K562 (cell line): ENCODE measurements around the gene LECT2.

Experiments used
- E2F3 ChIP-seq: fragments of 250-450 bp; sonication (Bioruptor Pico); IDR thresholded peaks from 2 replicates; pipeline ENCODE4 v1.4.0; 2020; ENCODE audit warnings: mild to moderate bottlenecking
- POLR2AphosphoS5 ChIP-seq: IDR thresholded peaks from 2 replicates; pipeline ENCODE4 v1.6.1; 2011; ENCODE audit warnings: mild to moderate bottlenecking, low read depth, low read length, moderate library complexity; ENCODE audit not compliant: control insufficient read depth, insufficient read depth
- RAD21 ChIP-seq, 2 experiments: fragments of 250-450 bp in 1 of 2; fragments of 450-650 bp in 1 of 2; sonication (Bioruptor Pico) in 1 of 2; formaldehyde crosslinking in 1 of 2; IDR thresholded peaks in 1 of 2; conservative IDR thresholded peaks in 1 of 2; 2 replicates each; pipeline versions ENCODE4 v1.4.0 to v1.8.0; 2020 to 2022; ENCODE audit warnings: mild to moderate bottlenecking in 2 of 2, moderate library complexity in 1 of 2
- RBM39 ChIP-seq: fragments of 200-400 bp; formaldehyde crosslinking; optimal IDR thresholded peaks from 2 replicates; pipeline ENCODE3; 2018; ENCODE audit warnings: low read depth, low read length
- REST ChIP-seq, 2 experiments: fragments of 450-650 bp; formaldehyde crosslinking in 1 of 2; IDR thresholded peaks; 2 replicates each; pipeline versions ENCODE4 v1.4.0 to v1.6.1; 2014 to 2020; ENCODE audit warnings: mild to moderate bottlenecking in 2 of 2, borderline replicate concordance in 1 of 2, low read depth in 1 of 2
- ZBTB7A ChIP-seq: IDR thresholded peaks from 2 replicates; pipeline ENCODE4 v1.6.1; 2011; ENCODE audit warnings: low read depth, mild to moderate bottlenecking, low read length, moderate library complexity, borderline replicate concordance; ENCODE audit not compliant: control insufficient read depth

- no peak for TF ChIP-seq RBM39
- TF ChIP-seq RAD21 (CRISPR knock-in tag; conservative IDR thresholded peaks at IDR 0.05 in 1 of 2, IDR thresholded peaks at IDR 0.05 in 1 of 2), result no peak
- TF ChIP-seq ZBTB7A, result no peak
- TF ChIP-seq REST (IDR thresholded peaks at IDR 0.05; ENCODE audit: borderline replicate concordance), result no peak
- TF ChIP-seq REST (CRISPR knock-in tag; IDR thresholded peaks at IDR 0.05; ENCODE audit: low read depth), result no peak
- TF ChIP-seq E2F3, result no peak
- no peak for TF ChIP-seq POLR2AphosphoS5
These were observed 10.0 kb upstream of the LECT2 start for GRCh38 chr5:135964670-135965320.
